BE2C (cell line): ENCODE data around the gene PPP1R26.

Experiments used
- DNase-seq: peaks from one replicate; pipeline ENCODE4 v3.0.0-alpha.2; 2020
- H3K27me3 ChIP-seq: fragments of 250-450 bp; sonication (Bioruptor Pico); 2 replicates; pipeline ENCODE4 v1.5.1; 2020; ENCODE audit warnings: mild to moderate bottlenecking
- H3K36me3 ChIP-seq: fragments of 250-450 bp; sonication (Bioruptor Pico); 2 replicates; pipeline ENCODE4 v1.5.1; 2020; ENCODE audit warnings: mild to moderate bottlenecking
- H3K4me1 ChIP-seq: fragments of 250-450 bp; sonication (Bioruptor Pico); 2 replicates; pipeline ENCODE4 v1.5.1; 2020
- H3K4me3 ChIP-seq: 2 replicates; pipeline ENCODE4 v1.5.1; 2011; ENCODE audit warnings: low read depth, low read length
- H3K9me3 ChIP-seq: fragments of 250-450 bp; sonication (Bioruptor Pico); 2 replicates; pipeline ENCODE4 v1.5.1; 2020
- CTCF ChIP-seq: IDR thresholded peaks from 2 replicates; pipeline ENCODE4 v1.5.1; 2012; ENCODE audit warnings: mild to moderate bottlenecking, low read depth, low read length

The PPP1R26 gene

DNA sequence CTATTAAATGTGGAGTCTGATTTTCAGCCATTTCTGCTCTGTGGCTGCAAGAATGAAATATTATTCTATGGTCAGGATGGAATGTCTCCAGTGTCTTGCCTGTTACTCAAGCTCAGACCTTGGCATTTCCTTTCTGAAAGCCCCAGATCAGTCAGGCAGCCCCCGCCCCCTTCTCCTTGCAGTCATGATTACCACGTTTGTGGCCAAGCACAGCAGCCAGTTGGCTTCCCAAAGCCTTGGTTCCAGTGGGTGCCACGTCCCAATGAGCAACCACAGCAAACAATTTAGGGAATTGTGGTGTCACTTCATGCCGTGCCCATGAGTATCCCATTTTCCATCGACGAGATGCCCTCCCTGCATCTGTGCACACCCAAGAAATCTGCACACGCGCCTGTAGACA, 56.6 kb downstream of the PPP1R26 start:
- H3K27me3 ChIP-seq, result no peaks in the 10 kb centered on the region
- no peak for TF ChIP-seq CTCF
- H3K4me1 ChIP-seq, result no peaks in the 10 kb centered on the region
- H3K4me3 ChIP-seq, result no peak overlapping the region
- no peak for DNase-seq
- H3K9me3 ChIP-seq, result no peaks in the 10 kb centered on the region
- H3K36me3 ChIP-seq, result no peaks in the 10 kb centered on the region
